Skeletal muscle satellite cell (primary cell): ENCODE data around the gene TBC1D16.

Experiments used
- H3K27me3 ChIP-seq: 2 replicates; pipeline ENCODE4 v1.7.0; 2013; ENCODE audit warnings: low read length; ENCODE audit not compliant: control insufficient read depth, insufficient read depth
- H3K36me3 ChIP-seq: 2 replicates; pipeline ENCODE4 v1.7.0; 2013; ENCODE audit warnings: mild to moderate bottlenecking, control low read depth, low read length; ENCODE audit not compliant: insufficient read depth
- H3K4me1 ChIP-seq: 2 replicates; pipeline ENCODE4 v1.7.0; 2013; ENCODE audit warnings: low read length; ENCODE audit not compliant: control insufficient read depth, insufficient read depth
- H3K4me2 ChIP-seq: 2 replicates; pipeline ENCODE4 v1.7.0; 2013; ENCODE audit warnings: mild to moderate bottlenecking, low read length
- H3K4me3 ChIP-seq: 2 replicates; pipeline ENCODE4 v1.7.0; 2013; ENCODE audit warnings: low read length
- H3K9ac ChIP-seq: 2 replicates; pipeline ENCODE4 v1.7.0; 2013; ENCODE audit warnings: mild to moderate bottlenecking, low read depth, low read length, moderate library complexity
- H3K9me3 ChIP-seq: replicated peaks from 2 replicates; pipeline ENCODE4 v1.7.0; 2013; ENCODE audit warnings: mild to moderate bottlenecking, control low read depth, low read length

TBC1D16 gene

DNA sequence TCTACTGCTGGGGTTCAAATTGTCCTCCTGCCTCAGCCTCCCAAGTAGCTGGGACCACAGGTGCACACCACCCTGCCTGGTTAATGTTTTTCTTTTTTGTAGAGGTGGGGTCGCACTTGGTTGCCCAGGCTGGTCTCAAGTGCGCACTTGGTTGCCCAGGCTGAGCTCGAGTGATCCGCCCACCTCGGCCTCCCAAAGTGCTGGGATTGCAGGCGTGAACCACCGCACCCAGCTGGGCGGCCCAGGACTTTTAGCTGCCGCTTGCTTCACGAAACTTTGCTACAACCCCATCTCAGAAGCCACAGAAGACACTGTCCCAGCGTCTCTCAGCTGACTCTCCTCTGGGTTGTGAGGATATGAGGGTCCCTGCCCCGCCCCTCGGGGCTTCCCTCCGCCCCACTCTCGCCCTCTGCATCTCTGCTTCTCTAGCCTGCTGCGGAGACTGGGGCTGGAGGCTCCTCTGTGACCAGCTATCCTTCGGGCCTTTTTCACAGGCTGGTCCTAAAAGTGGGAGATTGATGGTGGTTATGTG lies 147.6 kb downstream of the TBC1D16 start:
- Histone ChIP-seq H3K9me3 (no peaks in the 10 kb centered on the region), H3K4me3 (no peak overlapping the region), H3K4me1 (no peaks in the 10 kb centered on the region), H3K27me3 (peaks cover 63% of the 10 kb centered on the region), H3K9ac (no peak overlapping the region), H3K4me2 (no peak overlapping the region), H3K36me3 (no peaks in the 10 kb centered on the region)

DNA sequence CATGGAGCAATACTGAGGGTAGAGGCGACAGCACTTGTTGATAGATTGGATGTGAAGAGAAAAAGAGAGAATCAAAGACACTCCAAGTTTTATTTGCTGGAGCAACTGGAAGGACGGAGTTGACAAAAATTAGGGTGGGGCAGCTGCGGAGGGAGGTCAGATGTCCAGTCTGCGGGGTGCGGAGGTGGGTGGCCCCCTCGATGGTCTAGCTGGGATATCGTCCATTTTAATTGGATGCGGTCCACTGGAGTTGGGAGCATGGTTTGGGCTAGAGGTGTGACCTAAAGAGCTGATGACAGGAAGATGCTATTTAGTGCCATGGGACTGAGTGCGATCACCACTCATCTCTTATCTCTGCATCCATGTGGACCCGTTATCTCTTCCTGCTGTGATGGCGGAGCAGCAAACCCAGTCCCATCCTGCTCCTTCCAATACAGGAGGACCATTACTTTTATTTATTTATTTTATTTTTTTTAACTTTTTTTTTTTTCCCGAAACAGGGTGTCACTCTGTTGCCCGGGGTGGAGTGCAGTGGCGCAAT lies 148.2 kb downstream of the TBC1D16 start:
- H3K4me2 ChIP-seq, result no peak overlapping the region
- no peak overlapping the region for H3K4me3 ChIP-seq
- H3K36me3 ChIP-seq, result no peaks in the 10 kb centered on the region
- H3K27me3 ChIP-seq, result peaks cover 66% of the 10 kb centered on the region
- no peaks in the 10 kb centered on the region for H3K4me1 ChIP-seq
- no peak overlapping the region for H3K9ac ChIP-seq
- no peaks in the 10 kb centered on the region for H3K9me3 ChIP-seq

DNA sequence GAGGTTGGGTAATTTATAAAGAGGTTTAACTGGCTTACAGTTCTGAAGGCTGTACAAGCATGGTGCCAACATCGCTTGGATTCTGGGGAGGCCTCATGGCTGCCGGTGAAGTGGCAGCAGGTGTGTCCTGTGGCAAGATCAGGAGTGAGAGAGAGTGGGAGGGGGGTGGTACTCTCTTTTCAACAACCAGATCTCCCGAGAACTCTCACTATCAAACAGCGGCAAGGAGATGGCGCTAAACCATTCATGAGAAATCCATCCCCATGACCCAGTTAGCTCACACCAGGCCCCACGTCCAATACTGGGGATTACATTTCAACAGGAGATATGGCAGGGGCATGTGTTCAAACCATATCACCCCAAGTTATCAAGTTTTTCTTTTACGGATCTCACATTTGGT lies 152.5 kb downstream of the TBC1D16 start:
- no peaks in the 10 kb centered on the region for H3K4me1 ChIP-seq
- no peak overlapping the region for H3K9ac ChIP-seq
- H3K36me3 ChIP-seq, result no peaks in the 10 kb centered on the region
- H3K27me3 ChIP-seq, result peaks cover 47% of the 10 kb centered on the region
- H3K4me3 ChIP-seq, result no peak overlapping the region
- no peak overlapping the region for H3K4me2 ChIP-seq
- H3K9me3 ChIP-seq, result no peaks in the 10 kb centered on the region
